Right cardiac atrium (tissue), 5 donors: ENCODE measurements around the gene RPL14. TPM values are rescaled to one million over a fixed set of nuclear protein-coding genes. Genes with fewer than 3 reads are reported as not detected.

ENCODE experiments used
- ATAC-seq, 2 donors: fragments of 200-7000 bp; cut with Tn5 transposase; one replicate each; pipeline versions ENCODE4 v1.8.0 to v1.9.1; 2020; ENCODE audit warnings: moderate library complexity in 2 of 2, mild to moderate bottlenecking in 1 of 2
- DNase-seq, 3 donors: peaks; one replicate each; pipeline ENCODE4 v3.0.0-alpha.2; 2020
- H3K27ac ChIP-seq: one replicate; pipeline ENCODE4 v1.5.1; 2013; ENCODE audit warnings: mild to moderate bottlenecking, low read length, control low read depth, moderate library complexity
- H3K27me3 ChIP-seq: one replicate; pipeline ENCODE4 v1.6.1; 2013; ENCODE audit not compliant: control insufficient read depth, insufficient read depth
- H3K4me1 ChIP-seq: one replicate; pipeline ENCODE4 v1.6.1; 2013; ENCODE audit warnings: low read length; ENCODE audit not compliant: control insufficient read depth, insufficient read depth
- H3K4me3 ChIP-seq: one replicate; pipeline ENCODE4 v1.5.1; 2013; ENCODE audit warnings: low read length, control low read depth
- H3K9me3 ChIP-seq: one replicate; pipeline ENCODE4 v1.6.1; 2013; ENCODE audit warnings: low read length; ENCODE audit not compliant: control insufficient read depth
- WGBS: extraction: QIAGEN DNeasy Blood & Tissue Kit; methylation state at CpG from one replicate; pipeline ENCODE4 v1.1.7; 2013; 5-methylcytosine and 5-hydroxymethylcytosine counted together
- intact Hi-C, 4 donors: fragments of 100-400 bp; cut with DNase I; formaldehyde crosslinking; loops; one replicate each; pipeline versions ENCODE4 v1.11.0 to v1.14.0; 2022 to 2023
- long read RNA-seq, 4 donors: library from polyadenylated mRNA; unstranded; transcript quantifications; one replicate each; pipeline ENCODE4 v2.0.0, GENCODE V29; 2020 to 2021
- polyA plus RNA-seq: library from polyadenylated mRNA; stranded (reverse); fragments of 200-250 nt; gene quantifications from one replicate; pipeline ENCODE4 v1.2.3, GENCODE V29; 2013
- total RNA-seq, 4 donors: library from RNA; stranded (reverse); fragmentation: NEBNext Ultra II Directional; extraction: Animal tissue kit (Norgen Biotek cat#: 25700); gene quantifications; one replicate each; pipeline ENCODE4 v1.2.1, GENCODE V29; 2021
- donor health status: healthy with polysubstance abuse.
- donor health status: DM: no; HTN: yes; CAD: no.
- donor health status: DM: no; HTN: no; CAD: no.
- donor health status: DM: no; HTN: yes; CAD: no; lungs with severe emphysema.
- donor health status: DM: yes; HTN: yes; CAD: no.

The RPL14 gene
- total RNA-seq (1,000 to 10,000 TPM; 1,029 to 1,161 (median 1,122) TPM), polyA plus RNA-seq (895 TPM)
- long read RNA-seq, donor 1, full-length matches to known transcripts, result 123 of 140 reads
- long read RNA-seq, donor 1, partial matches to known transcripts, result 3 of 140 reads
- long read RNA-seq, donor 1, other reads (novel, unspliced or antisense), result 14 of 140 reads
- long read RNA-seq, donor 2, full-length matches to known transcripts, result 181 of 187 reads
- long read RNA-seq, donor 2, partial matches to known transcripts, result 2 of 187 reads
- long read RNA-seq, donor 2, other reads (novel, unspliced or antisense), result 4 of 187 reads
- long read RNA-seq, donor 3, full-length matches to known transcripts, result 98 of 101 reads
- long read RNA-seq, donor 3, partial matches to known transcripts, result 2 of 101 reads
- long read RNA-seq, donor 3, other reads (novel, unspliced or antisense), result 1 of 101 reads
- long read RNA-seq, donor 4, full-length matches to known transcripts, result 139 of 140 reads
- long read RNA-seq, donor 4, partial matches to known transcripts, result 0 of 140 reads
- long read RNA-seq, donor 4, other reads (novel, unspliced or antisense), result 1 of 140 reads

GRCh38 chr3:40456940-40457823, at the start of gene RPL14:
TSS of gene RPL14 (plus strand) at chr3:40457339. CDS start at chr3:40457472, 133 bp downstream.
- H3K27ac ChIP-seq, result peak within 1 kb of the TSS; percentile 42
- DNase-seq (peak; percentile 97 to 98 (median 98)), ATAC-seq (peak; percentile 93 to 95)
- no peaks in the 10 kb centered on the region for H3K27me3 ChIP-seq
- no peaks in the 10 kb centered on the region for H3K9me3 ChIP-seq
- WGBS, result under 1% methylated on average over 79 of the region's 79 CpGs
- no peaks in the 10 kb centered on the region for H3K4me1 ChIP-seq
- H3K4me3 ChIP-seq, result peak within 1 kb of the TSS; percentile 43
- intact Hi-C loops, result loop anchor here in 1 of 4 donors (10.0 kb wide), 1 partner anchor 132 kb away; no protein-coding TSS in a partner anchor

GRCh38 chr3:40407611-40408010, 49.5 kb upstream of the RPL14 start:
- no peak overlapping the region for H3K4me3 ChIP-seq
- DNase-seq (no peak), ATAC-seq (no peak)
- no peaks in the 10 kb centered on the region for H3K27me3 ChIP-seq
- no peak overlapping the region for H3K27ac ChIP-seq
- H3K4me1 ChIP-seq, result no peaks in the 10 kb centered on the region
- intact Hi-C loops, result no loop called here
- 73% methylated on average over 3 of the region's 3 CpGs for WGBS
- H3K9me3 ChIP-seq, result no peaks in the 10 kb centered on the region

GRCh38 chr3:40414270-40414669, 42.9 kb upstream of the RPL14 start:
- DNase-seq, result no peak
- no peak overlapping the region for H3K27ac ChIP-seq
- no peaks in the 10 kb centered on the region for H3K27me3 ChIP-seq
- ATAC-seq, result no peak
- no peaks in the 10 kb centered on the region for H3K9me3 ChIP-seq
- H3K4me3 ChIP-seq, result no peak overlapping the region
- intact Hi-C loops, result no loop called here
- no peaks in the 10 kb centered on the region for H3K4me1 ChIP-seq
- WGBS, result 67% methylated on average over 1 of the region's 1 CpG

GRCh38 chr3:40417845-40418543, 39.1 kb upstream of the RPL14 start:
- no peaks in the 10 kb centered on the region for H3K4me1 ChIP-seq
- no peak overlapping the region for H3K4me3 ChIP-seq
- ATAC-seq (peak in 1 of 2 donors; percentile 19), DNase-seq (no peak)
- H3K9me3 ChIP-seq, result no peaks in the 10 kb centered on the region
- WGBS, result 88% methylated on average over 2 of the region's 2 CpGs
- no peak overlapping the region for H3K27ac ChIP-seq
- intact Hi-C loops, result no loop called here
- no peaks in the 10 kb centered on the region for H3K27me3 ChIP-seq

GRCh38 chr3:40422861-40423260, 34.3 kb upstream of the RPL14 start:
- H3K27me3 ChIP-seq, result no peaks in the 10 kb centered on the region
- no peaks in the 10 kb centered on the region for H3K4me1 ChIP-seq
- intact Hi-C loops, result no loop called here
- 74% methylated on average over 1 of the region's 1 CpG for WGBS
- DNase-seq, result no peak
- no peak overlapping the region for H3K4me3 ChIP-seq
- no peak for ATAC-seq
- H3K27ac ChIP-seq, result no peak overlapping the region
- H3K9me3 ChIP-seq, result no peaks in the 10 kb centered on the region

GRCh38 chr3:40427045-40427669, 30.0 kb upstream of the RPL14 start:
- no peak overlapping the region for H3K27ac ChIP-seq
- 90% methylated on average over 8 of the region's 8 CpGs for WGBS
- no peaks in the 10 kb centered on the region for H3K9me3 ChIP-seq
- H3K4me3 ChIP-seq, result no peak overlapping the region
- intact Hi-C loops, result no loop called here
- H3K4me1 ChIP-seq, result no peaks in the 10 kb centered on the region
- H3K27me3 ChIP-seq, result no peaks in the 10 kb centered on the region
- ATAC-seq (no peak), DNase-seq (no peak)

GRCh38 chr3:40432793-40433192, 24.3 kb upstream of the RPL14 start:
- WGBS, result 90% methylated on average over 2 of the region's 2 CpGs
- Histone ChIP-seq H3K27me3 (no peaks in the 10 kb centered on the region), H3K27ac (no peak overlapping the region), H3K9me3 (no peaks in the 10 kb centered on the region), H3K4me3 (no peak overlapping the region), H3K4me1 (no peaks in the 10 kb centered on the region)
- ATAC-seq (no peak), DNase-seq (no peak)
- intact Hi-C loops, result no loop called here

GRCh38 chr3:40437889-40438288, 19.2 kb upstream of the RPL14 start:
- H3K27ac ChIP-seq, result no peak overlapping the region
- DNase-seq, result no peak
- no peaks in the 10 kb centered on the region for H3K9me3 ChIP-seq
- H3K4me3 ChIP-seq, result no peak overlapping the region
- intact Hi-C loops, result no loop called here
- H3K4me1 ChIP-seq, result no peaks in the 10 kb centered on the region
- ATAC-seq, result no peak
- no peaks in the 10 kb centered on the region for H3K27me3 ChIP-seq
- 69% methylated on average over 5 of the region's 5 CpGs for WGBS

GRCh38 chr3:40445062-40445461, 12.1 kb upstream of the RPL14 start:
- DNase-seq, result no peak
- intact Hi-C loops, result no loop called here
- WGBS, result 88% methylated on average over 9 of the region's 9 CpGs

GRCh38 chr3:40445880-40446279, 11.3 kb upstream of the RPL14 start:
- intact Hi-C loops, result no loop called here
- ATAC-seq (no peak), DNase-seq (no peak)
- no peaks in the 10 kb centered on the region for H3K27me3 ChIP-seq
- no peak overlapping the region for H3K27ac ChIP-seq
- WGBS, result 80% methylated on average over 4 of the region's 4 CpGs
- H3K4me3 ChIP-seq, result no peak overlapping the region
- H3K4me1 ChIP-seq, result no peaks in the 10 kb centered on the region
- H3K9me3 ChIP-seq, result no peaks in the 10 kb centered on the region

More at GRCh38 chr3:40445062-40445461, 12.1 kb upstream of the RPL14 start:
- Histone ChIP-seq H3K27ac (no peak overlapping the region), H3K4me1 (no peaks in the 10 kb centered on the region), H3K27me3 (no peaks in the 10 kb centered on the region), H3K9me3 (no peaks in the 10 kb centered on the region), H3K4me3 (no peak overlapping the region)
- no peak for ATAC-seq
